ENCODE measurements around the gene LYPD6B.

Gene LYPD6B

GRCh38 chr2:149119368-149119767 is 80.9 kb downstream of the LYPD6B start:
- DNase-seq (ENCODE audit: low read depth in 2 of 2), result no peak

GRCh38 chr2:149122516-149122915 is 84.0 kb downstream of the LYPD6B start:
- no peak for DNase-seq (ENCODE audit: low read depth in 2 of 2)

- DNase-seq (ENCODE audit: low read depth in 2 of 2), result no peak
These were observed 86.7 kb downstream of the LYPD6B start for GRCh38 chr2:149125031-149125725.

- DNase-seq (ENCODE audit: low read depth in 2 of 2), result no peak
These were observed 90.9 kb downstream of the LYPD6B start for GRCh38 chr2:149129433-149129832.

- no peak for DNase-seq (ENCODE audit: low read depth in 2 of 2)
These were observed 93.8 kb downstream of the LYPD6B start for GRCh38 chr2:149132339-149132738.

GRCh38 chr2:149132901-149133300 is 94.4 kb downstream of the LYPD6B start:
- no peak for DNase-seq (ENCODE audit: low read depth in 2 of 2)

- DNase-seq (ENCODE audit: low read depth in 2 of 2), result no peak
These were observed 95.9 kb downstream of the LYPD6B start for GRCh38 chr2:149134335-149134923.

- DNase-seq (ENCODE audit: low read depth in 2 of 2), result no peak
These were observed 97.6 kb downstream of the LYPD6B start for GRCh38 chr2:149136111-149136510.

- no peak for DNase-seq (ENCODE audit: low read depth in 2 of 2)
These were observed 102.5 kb downstream of the LYPD6B start for GRCh38 chr2:149141046-149141445.

GRCh38 chr2:149143734-149144133 is 105.2 kb downstream of the LYPD6B start:
- no peak for DNase-seq (ENCODE audit: low read depth in 2 of 2)

GRCh38 chr2:149145314-149146295 is 107.1 kb downstream of the LYPD6B start:
- no peak for DNase-seq (ENCODE audit: low read depth in 2 of 2)

GRCh38 chr2:149146876-149147275 is 108.4 kb downstream of the LYPD6B start:
- no peak for DNase-seq (ENCODE audit: low read depth in 2 of 2)

GRCh38 chr2:149148194-149149006 is 109.9 kb downstream of the LYPD6B start:
- DNase-seq (ENCODE audit: low read depth in 2 of 2), result no peak

- no peak for DNase-seq (ENCODE audit: low read depth in 2 of 2)
These were observed 110.5 kb downstream of the LYPD6B start for GRCh38 chr2:149149007-149149297.

- no peak for DNase-seq (ENCODE audit: low read depth in 2 of 2)
These were observed 114.0 kb downstream of the LYPD6B start for GRCh38 chr2:149152469-149152953.

GRCh38 chr2:149155196-149155969 is 116.9 kb downstream of the LYPD6B start:
- DNase-seq (ENCODE audit: low read depth in 2 of 2), result no peak

GRCh38 chr2:149155988-149156387 is 117.5 kb downstream of the LYPD6B start:
- DNase-seq (ENCODE audit: low read depth in 2 of 2), result no peak

- no peak for DNase-seq (ENCODE audit: low read depth in 2 of 2)
These were observed 118.7 kb downstream of the LYPD6B start for GRCh38 chr2:149156971-149157740.

GRCh38 chr2:149158957-149159356 is 120.5 kb downstream of the LYPD6B start:
- no peak for DNase-seq (ENCODE audit: low read depth in 2 of 2)

GRCh38 chr2:149160195-149160594 is 121.7 kb downstream of the LYPD6B start:
- no peak for DNase-seq (ENCODE audit: low read depth in 2 of 2)
